Measurements from ENCODE around the gene GMDS.
"Not testable (repeated sequence)": the region's sequence is repeated elsewhere in the genome, so short reads cannot be mapped to it uniquely, and the experiment has no call there.

GMDS gene

DNA sequence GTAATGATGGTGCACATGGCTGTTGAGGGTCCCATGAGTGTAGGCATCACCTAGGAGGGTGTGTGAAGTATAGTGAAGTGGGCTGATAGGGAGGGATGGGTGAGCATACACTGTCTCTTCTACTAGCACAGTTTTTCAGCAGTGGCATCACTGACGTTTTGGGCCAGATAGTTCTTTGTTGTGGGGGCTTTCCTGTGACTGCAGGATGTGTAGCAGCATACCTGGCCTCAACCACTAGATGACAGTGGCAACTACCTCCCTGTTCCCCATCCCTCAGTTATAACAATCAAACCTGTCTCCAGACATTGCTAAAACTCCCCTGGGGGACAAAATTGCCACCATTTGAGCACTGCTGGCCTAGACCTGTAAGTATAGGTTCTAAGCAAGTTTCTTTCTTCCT lies 396.7 kb downstream of the GMDS start:
- no peak overlapping the region for H3K4me3 ChIP-seq (ENCODE audit: low read depth, low read length)
- in situ Hi-C loops (cut with HindIII; ENCODE audit: low sequenced_read_pairs): no loop called here
- DNase-seq (ENCODE audit: low read depth, low spot score): no peak
- TF ChIP-seq CTCF (IDR thresholded peaks at IDR 0.05; ENCODE audit: low read depth, low read length): no peak

GRCh38 chr6:1846611-1847010 lies 398.8 kb downstream of the GMDS start:
- TF ChIP-seq CTCF (IDR thresholded peaks at IDR 0.05; ENCODE audit: low read depth, low read length): no peak
- in situ Hi-C loops (cut with HindIII; ENCODE audit: low sequenced_read_pairs): no loop called here
- no peak for DNase-seq (ENCODE audit: low read depth, low spot score)

DNA sequence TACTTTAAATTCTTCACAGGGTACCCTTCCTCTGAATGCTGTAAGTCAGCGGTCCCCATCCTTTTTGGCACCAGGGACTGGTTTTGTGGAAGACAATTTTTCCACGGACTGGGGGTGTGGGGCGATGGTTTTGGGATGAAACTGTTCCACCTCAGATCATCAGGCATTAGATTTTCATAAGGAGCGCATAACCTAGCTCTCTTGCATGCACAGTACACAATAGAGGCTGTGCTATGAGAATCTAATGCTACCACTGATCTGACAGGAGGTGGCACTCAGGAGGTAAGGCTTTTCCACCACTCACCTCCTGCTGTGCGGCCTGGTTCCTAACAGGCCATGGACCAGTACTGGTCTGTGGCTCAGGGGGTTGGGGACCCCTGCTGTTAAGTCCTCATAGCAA lies 399.9 kb downstream of the GMDS start:
- in situ Hi-C loops (cut with HindIII; ENCODE audit: low sequenced_read_pairs); H3K4me3 ChIP-seq (ENCODE audit: low read depth, low read length); DNase-seq (ENCODE audit: low read depth, low spot score): not testable (repeated sequence)

More at GRCh38 chr6:1846611-1847010, 398.8 kb downstream of the GMDS start:
- H3K4me3 ChIP-seq (ENCODE audit: low read depth, low read length): no peak overlapping the region

GRCh38 chr6:1842334-1842733 lies 403.1 kb downstream of the GMDS start:
- no peak for TF ChIP-seq CTCF (IDR thresholded peaks at IDR 0.05; ENCODE audit: low read depth, low read length)
- no peak overlapping the region for H3K4me3 ChIP-seq (ENCODE audit: low read depth, low read length)
- no peak for DNase-seq (ENCODE audit: low read depth, low spot score)
- in situ Hi-C loops (cut with HindIII; ENCODE audit: low sequenced_read_pairs): no loop called here

- no peak overlapping the region for H3K4me3 ChIP-seq (ENCODE audit: low read depth, low read length)
- no peak for DNase-seq (ENCODE audit: low read depth, low spot score)
- in situ Hi-C loops (cut with HindIII; ENCODE audit: low sequenced_read_pairs): no loop called here
- no peak for TF ChIP-seq CTCF (IDR thresholded peaks at IDR 0.05; ENCODE audit: low read depth, low read length)
Measured at GRCh38 chr6:1841136-1841535, 404.3 kb downstream of the GMDS start.

GRCh38 chr6:1840491-1841121 lies 404.8 kb downstream of the GMDS start:
- DNase-seq (ENCODE audit: low read depth, low spot score): no peak
- no peak overlapping the region for H3K4me3 ChIP-seq (ENCODE audit: low read depth, low read length)
- in situ Hi-C loops (cut with HindIII; ENCODE audit: low sequenced_read_pairs): no loop called here
- no peak for TF ChIP-seq CTCF (IDR thresholded peaks at IDR 0.05; ENCODE audit: low read depth, low read length)

GRCh38 chr6:1839361-1839760 lies 406.0 kb downstream of the GMDS start:
- no peak for TF ChIP-seq CTCF (IDR thresholded peaks at IDR 0.05; ENCODE audit: low read depth, low read length)
- no peak overlapping the region for H3K4me3 ChIP-seq (ENCODE audit: low read depth, low read length)
- DNase-seq (ENCODE audit: low read depth, low spot score): no peak
- in situ Hi-C loops (cut with HindIII; ENCODE audit: low sequenced_read_pairs): no loop called here
